T-helper 1 cell (primary cell): ENCODE results near the gene CYTH2.
A peak's percentile ranks its signal among the peaks of the same experiment; 100 is the strongest.
"Not testable (repeated sequence)": the region's sequence is repeated elsewhere in the genome, so short reads cannot be mapped to it uniquely, and the experiment has no call there.

Source experiments
- DNase-seq, 5 donors: peaks; one replicate each; pipeline ENCODE4 v3.0.0-alpha.2; 2012 to 2020

Gene CYTH2

DNA sequence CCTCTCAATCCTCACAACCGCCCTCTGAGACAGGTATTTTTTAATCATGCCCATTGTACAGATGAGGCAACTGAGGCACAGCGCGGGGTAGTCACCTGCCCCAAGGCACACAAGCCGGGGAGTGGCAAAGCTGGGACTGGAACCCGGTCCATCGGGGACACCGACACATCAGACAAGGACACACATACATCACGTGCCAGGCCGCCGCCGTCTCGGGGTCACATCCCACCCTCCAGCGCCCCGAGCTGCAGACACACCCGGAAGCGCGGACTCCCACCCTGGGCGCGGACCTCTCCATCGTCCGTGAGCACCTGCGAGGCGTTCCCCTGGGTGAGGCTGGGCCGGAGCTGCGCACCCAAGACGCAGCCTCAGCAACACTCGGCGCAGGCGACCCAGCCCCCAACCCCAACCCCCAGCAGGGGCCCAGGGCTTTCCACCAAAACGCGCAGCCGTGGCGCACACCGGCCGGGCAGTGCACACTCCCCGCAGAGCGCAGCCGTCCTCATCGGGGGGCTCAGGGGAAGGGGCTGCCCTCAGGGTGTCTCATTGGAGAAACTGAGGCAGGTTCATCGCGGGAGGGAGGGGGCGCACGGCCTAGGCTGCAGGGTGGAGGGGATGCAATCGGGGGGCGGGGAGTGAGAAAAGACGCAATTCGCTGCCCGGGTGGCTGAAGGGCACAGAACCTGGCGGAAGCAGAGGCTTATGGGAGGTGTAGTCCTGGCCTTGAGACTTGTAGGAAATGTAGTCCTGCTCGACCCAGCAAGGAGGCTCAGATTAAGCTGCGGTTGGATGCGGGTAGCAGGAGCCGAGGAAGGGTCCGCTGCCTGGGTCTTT lies 44.3 kb downstream of the CYTH2 start:
- DNase-seq, result peak in 4 of 5 donors; percentile 61 to 77 (median 68)

DNA sequence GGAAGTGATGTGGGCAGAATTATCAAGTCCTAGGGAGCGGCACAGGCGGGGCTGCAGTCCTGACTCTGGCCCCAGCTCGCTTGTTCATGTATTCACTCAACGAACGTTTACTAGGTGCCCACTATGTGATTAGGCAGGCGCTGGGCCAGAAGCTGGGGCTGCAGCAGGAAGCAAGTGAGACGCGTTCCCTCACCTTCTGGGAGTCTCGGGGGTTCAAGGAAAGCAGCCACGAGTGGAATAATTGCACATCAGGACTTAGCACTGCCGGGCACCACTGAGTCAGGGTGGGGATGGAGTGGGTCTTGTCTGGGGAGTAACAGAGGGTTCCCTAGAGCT lies 44.9 kb downstream of the CYTH2 start:
- no peak for DNase-seq

DNA sequence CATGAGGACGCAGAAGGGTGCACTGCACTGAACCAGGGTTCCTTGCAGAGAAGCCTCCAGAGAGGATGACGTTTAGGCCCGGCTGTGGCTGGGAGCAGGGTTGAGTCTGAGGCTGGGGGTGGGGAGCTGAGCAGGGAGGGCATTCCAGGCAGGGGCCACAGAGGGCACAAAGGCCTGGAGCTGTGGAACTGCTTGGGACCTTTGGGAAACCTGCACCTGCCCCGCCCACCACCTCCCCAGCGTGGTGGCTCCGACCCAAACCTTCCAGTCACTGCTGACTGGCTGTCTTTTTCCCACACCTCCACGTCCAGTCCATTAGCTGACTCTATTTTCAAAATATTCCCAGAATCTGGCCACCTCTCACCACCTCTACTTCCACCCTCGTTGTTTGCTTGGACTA lies 47.4 kb downstream of the CYTH2 start:
- no peak for DNase-seq

DNA sequence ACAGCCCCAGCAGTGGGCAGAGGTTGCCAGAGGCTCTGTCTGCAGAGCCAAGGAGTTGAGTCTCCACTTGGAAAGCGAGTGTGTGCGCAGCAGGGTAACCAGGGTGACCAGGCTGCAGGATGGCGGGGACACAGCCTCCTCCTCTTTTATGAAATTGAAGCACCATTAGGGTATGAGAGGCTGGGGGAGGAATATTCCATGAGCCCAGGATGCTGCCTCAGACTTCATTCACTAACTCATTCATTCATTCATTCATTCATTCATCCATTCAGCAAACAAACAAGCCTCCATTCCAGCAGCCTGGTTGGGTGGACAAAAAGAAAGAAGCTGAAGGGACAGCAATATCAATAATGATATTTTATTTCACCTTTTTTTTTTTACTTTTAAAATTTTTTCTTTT lies 49.0 kb downstream of the CYTH2 start:
- no peak for DNase-seq

DNA sequence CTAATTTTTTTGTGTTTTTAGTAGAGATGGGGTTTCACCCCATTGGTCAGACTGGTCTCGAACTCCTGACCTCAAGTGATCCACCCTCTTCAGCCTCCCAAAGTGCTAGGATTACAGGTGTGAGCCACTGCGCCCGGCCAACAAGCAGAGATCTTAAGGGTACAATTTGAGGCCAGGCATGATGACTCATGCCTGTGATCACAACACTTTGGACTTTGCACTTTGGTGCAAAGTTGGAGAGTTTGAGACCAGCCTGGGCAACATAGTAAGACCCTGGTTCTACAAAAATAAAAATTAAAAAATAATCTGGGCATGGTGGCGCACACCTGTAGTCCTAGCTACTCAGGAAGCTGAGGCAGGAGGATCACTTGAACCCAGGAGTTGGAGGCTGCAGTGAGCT lies 50.3 kb downstream of the CYTH2 start:
- not testable (repeated sequence) for DNase-seq

DNA sequence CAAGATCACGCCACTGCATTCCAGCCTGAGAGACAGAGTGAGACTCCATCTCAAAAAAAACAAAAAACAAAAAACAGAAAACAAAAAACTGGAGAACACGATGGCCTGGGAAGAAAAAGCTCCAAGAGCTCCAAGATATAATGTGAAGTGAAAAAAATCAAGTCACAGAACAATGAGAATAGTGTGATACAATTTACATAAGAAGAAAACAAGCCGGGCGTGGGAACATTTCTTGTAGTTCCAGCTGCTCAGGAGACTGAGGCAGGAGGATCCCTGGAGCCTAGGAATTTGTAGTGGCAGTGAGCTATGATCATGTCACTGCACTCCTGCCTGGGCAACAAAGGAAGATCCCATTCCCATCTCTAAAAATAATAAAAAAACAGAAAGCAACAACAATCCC lies 51.0 kb downstream of the CYTH2 start:
- DNase-seq, result no peak

DNA sequence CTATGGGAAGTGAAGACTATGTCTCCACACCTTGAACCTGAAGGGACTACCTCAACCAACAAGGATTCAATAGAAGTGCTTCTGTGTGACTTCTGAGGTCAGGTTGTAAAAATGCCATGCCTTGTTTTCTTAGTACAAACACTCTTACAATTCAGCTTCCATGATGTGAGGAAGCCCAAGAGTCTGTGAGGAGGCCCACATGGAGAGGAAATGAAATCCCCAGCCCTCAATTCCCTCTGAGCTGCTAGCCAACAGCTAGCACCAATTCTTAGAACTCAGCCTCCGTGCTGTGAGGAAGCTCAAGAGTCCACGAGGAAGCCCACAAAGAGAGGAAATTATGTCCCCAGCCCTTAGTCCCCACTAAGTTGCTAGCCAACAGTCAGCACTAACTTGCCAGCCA lies 55.1 kb downstream of the CYTH2 start:
- DNase-seq, result no peak

DNA sequence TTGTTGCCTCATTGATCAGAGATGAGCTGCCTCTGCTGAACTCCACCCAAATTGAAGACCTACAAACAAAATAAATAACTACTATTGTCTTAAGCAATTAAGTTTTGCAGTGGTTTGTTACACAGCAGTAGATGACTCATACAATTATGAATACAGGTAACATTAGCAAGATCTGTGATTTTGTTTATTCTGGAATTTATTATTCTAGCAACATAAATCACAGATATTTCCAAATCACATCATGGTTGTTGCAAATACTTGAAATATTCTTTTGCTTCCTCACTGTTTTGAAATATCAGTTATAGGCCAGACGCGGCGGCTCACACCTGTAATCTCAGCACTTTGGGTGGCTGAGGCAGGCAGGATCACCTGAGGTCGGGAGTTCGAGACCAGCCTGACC lies 55.6 kb downstream of the CYTH2 start:
- DNase-seq, result no peak

DNA sequence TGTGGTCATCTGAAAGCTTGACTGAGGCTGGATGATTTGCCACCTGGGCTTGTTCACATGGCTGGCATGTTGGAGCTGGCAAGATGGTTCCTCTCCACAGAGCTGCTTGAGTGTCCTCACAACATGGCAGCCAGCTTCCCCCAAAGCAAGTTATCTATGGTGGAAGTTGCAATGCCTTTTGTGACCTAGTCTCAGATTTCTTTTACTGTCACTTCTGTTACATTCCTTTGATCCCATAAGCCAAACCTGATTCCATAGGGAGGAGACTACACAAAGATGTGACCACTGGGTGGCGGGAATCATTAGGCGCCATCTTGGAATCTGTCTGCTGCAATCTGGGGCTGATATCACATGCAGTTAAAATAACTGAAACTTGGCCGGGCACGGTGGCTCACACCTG lies 60.0 kb downstream of the CYTH2 start:
- no peak for DNase-seq

DNA sequence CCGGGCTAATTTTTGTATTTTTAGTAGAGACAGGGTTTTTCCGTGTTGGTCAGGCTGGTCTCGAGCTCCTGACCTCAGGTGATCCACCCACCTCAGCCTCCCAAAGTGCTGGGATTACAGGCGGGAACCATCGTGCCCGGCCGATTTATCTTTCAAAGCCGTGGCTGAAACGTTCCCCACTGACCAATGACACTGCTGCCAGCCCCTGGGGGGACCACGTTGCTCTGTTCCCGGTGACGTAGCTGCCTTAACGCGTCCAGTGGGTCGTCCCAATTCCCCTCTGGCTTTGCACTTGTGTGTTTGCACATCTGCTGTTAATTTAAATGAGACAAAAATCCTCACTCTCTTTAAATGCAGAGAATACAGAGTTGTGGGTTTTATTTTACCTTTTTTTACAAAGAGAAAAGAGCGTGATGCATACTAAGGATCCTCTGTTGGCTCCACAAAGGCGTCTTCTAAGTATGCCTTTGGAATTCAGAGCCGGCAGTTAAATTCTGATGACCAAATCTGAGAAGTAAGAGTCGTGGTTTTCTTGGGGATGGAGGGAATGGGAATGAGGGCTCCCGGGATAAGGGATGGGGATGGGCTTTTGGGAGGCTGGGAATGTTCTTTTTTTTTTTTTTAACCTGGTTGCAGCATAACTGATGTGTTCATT lies 61.0 kb downstream of the CYTH2 start:
- DNase-seq, result no peak

DNA sequence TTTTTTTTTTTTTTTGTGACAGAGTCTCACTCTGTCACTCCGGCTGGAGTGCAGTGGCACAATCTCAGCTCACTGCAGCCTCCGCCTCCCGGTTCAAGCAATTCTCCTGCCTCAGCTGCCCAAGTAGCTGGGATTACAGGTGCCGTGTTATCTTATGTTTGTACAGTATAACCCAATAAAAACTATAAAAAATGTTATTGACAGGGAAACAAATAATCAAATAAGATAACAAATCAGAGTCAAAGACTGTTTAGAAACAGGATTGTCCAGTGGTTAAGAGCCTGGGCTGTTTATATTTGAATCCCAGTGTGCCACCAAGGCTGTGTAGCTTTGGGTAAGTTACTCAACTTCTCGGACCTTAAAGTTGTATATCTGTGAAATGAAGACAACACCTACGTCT lies 61.6 kb downstream of the CYTH2 start:
- no peak for DNase-seq
